ENCODE results near the gene BRCA1.

DNA sequence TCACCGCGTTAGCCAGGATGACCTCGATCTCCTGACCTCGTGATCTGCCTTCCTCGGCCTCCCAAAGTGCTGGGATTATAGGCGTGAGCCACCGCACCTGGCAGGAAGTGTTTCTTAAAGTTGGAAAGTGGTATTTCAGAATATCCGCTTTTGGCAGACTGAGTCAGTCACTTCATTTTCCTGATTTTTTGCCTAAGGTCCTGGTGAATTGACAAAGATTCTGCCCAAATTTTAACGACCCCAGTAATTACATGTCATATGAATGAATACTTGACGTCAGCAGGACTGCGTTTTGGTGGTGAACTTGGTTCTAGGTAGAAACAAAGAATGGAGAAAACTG is 4.5 kb upstream of the BRCA1 start:
- no peak for TF ChIP-seq POLR2A (IDR thresholded peaks at IDR 0.05)
- TF ChIP-seq, protein P1, sequence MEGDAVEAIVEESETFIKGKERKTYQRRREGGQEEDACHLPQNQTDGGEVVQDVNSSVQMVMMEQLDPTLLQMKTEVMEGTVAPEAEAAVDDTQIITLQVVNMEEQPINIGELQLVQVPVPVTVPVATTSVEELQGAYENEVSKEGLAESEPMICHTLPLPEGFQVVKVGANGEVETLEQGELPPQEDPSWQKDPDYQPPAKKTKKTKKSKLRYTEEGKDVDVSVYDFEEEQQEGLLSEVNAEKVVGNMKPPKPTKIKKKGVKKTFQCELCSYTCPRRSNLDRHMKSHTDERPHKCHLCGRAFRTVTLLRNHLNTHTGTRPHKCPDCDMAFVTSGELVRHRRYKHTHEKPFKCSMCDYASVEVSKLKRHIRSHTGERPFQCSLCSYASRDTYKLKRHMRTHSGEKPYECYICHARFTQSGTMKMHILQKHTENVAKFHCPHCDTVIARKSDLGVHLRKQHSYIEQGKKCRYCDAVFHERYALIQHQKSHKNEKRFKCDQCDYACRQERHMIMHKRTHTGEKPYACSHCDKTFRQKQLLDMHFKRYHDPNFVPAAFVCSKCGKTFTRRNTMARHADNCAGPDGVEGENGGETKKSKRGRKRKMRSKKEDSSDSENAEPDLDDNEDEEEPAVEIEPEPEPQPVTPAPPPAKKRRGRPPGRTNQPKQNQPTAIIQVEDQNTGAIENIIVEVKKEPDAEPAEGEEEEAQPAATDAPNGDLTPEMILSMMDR (IDR thresholded peaks at IDR 0.05) = no peak

Data from esophagus squamous epithelium (tissue), 4 donors.